Mononuclear cell (primary cell): ENCODE data around the gene ZNF428. TPM values are rescaled to one million over a fixed set of nuclear protein-coding genes. Genes with fewer than 3 reads are reported as not detected.
A peak's percentile ranks its signal among the peaks of the same experiment; 100 is the strongest.

ENCODE experiments used
- H3K27me3 ChIP-seq: 2 replicates; pipeline ENCODE4 v1.6.0; 2011; ENCODE audit warnings: low read length, control low read depth; ENCODE audit not compliant: insufficient read depth
- H3K4me1 ChIP-seq: 2 replicates; pipeline ENCODE4 v1.5.1; 2011; ENCODE audit warnings: mild to moderate bottlenecking, low read length, control low read depth; ENCODE audit not compliant: insufficient read depth
- H3K4me3 ChIP-seq: 2 replicates; pipeline ENCODE4 v1.5.1; 2011; ENCODE audit warnings: mild to moderate bottlenecking, low read length, moderate library complexity
- H3K9me3 ChIP-seq: 2 replicates; pipeline ENCODE4 v1.5.1; 2011; ENCODE audit warnings: low read depth, mild to moderate bottlenecking, control low read depth, low read length
- total RNA-seq: library from RNA; depleted of rRNA; stranded (reverse); fragments of >200 nt; gene quantifications from one replicate; pipeline ENCODE4 v1.2.3, GENCODE V29; 2012

The ZNF428 gene
- total RNA-seq, 1 donor: 22.5 TPM

DNA sequence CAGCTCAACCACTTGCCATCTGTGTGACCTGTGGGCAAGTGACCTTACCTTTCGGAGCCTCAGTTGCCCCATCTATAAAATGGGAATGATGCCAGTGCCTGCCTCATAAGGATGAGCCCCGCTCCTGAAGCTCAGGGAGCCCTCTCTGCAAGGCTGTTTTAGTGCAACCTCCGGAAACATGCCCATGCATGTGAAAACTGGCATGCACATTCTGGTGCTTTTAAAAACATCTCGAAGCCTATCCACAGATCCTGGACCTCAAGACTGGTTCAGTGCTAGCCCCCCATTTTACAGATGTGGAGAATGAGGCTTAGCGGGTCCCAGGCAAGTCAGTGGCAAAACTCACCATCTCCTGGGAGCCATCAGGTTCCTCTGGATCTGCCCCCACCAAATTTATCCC is 14.6 kb upstream of the ZNF428 start:
- no peaks in the 10 kb centered on the region for H3K9me3 ChIP-seq
- H3K27me3 ChIP-seq: peaks cover 25% of the 10 kb centered on the region
- H3K4me1 ChIP-seq: peaks cover 8% of the 10 kb centered on the region
- no peak overlapping the region for H3K4me3 ChIP-seq

DNA sequence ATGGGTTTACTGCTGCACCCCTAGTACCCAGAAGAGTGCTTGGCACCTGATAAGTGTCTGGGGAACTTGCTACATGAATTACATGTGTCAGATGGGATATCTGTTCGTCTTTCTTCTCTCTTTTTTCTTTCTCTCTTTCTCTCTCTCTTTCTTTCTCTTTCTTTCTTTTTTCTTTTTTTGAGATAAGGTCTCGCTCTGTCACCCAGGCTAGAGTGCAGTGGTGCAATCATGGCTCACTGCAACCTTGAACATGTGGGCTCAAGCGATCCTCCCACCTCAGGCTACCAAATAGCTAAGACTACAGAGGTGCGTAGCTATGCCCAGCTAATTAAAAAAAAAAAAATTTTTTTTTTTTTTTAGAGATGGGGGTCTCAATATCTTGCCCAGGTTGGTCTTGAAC is 14.1 kb upstream of the ZNF428 start:
- Histone ChIP-seq H3K9me3 (no peaks in the 10 kb centered on the region), H3K4me3 (no peak overlapping the region), H3K27me3 (peaks cover 20% of the 10 kb centered on the region), H3K4me1 (peaks cover 3% of the 10 kb centered on the region)

GRCh38 chr19:43631491-43631890 is 12.1 kb upstream of the ZNF428 start:
- Histone ChIP-seq H3K9me3 (no peaks in the 10 kb centered on the region), H3K27me3 (peaks cover 3% of the 10 kb centered on the region), H3K4me3 (no peak overlapping the region), H3K4me1 (no peaks in the 10 kb centered on the region)

GRCh38 chr19:43628646-43629326 is 9.4 kb upstream of the ZNF428 start:
- Histone ChIP-seq H3K4me3 (no peak overlapping the region), H3K4me1 (peaks cover 3% of the 10 kb centered on the region), H3K27me3 (no peaks in the 10 kb centered on the region), H3K9me3 (no peaks in the 10 kb centered on the region)

- Histone ChIP-seq H3K4me1 (peaks cover 3% of the 10 kb centered on the region), H3K4me3 (no peak overlapping the region), H3K27me3 (no peaks in the 10 kb centered on the region), H3K9me3 (no peaks in the 10 kb centered on the region)
These were observed 7.4 kb upstream of the ZNF428 start for GRCh38 chr19:43626838-43627237.

DNA sequence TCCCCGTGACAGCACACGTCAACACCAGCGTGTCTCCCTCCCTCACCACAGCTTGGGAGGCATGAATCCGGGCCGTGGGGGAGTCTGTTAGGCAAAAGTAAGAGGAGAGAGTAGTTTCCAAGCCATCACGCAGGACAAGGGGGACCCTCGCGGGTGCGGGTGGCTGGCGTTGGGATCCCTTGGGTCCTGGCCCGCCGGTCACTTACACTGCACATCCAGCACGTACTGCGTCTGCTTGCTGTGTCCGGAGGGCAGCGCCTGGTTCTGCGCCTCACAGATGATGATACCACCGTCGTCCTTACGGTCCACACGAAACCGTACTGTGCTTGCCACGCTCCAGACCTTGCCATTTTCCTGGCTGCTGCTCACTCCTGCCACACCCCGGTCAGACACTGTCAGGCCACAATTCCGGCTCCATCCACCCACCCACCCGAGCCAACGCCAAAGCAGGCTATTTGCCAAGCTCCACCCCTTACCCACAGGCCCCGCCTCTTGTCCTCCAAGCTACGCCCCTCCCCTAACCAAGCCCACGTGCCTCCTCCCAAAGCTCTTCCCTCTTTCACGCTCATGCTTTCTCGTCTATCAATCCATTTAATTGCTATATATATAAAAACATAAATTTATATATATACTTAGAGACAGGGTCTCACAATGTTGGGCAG is 6.6 kb upstream of the ZNF428 start:
- no peak overlapping the region for H3K4me3 ChIP-seq
- H3K27me3 ChIP-seq: no peaks in the 10 kb centered on the region
- no peaks in the 10 kb centered on the region for H3K9me3 ChIP-seq
- peaks cover 3% of the 10 kb centered on the region for H3K4me1 ChIP-seq

- Histone ChIP-seq H3K4me1 (peaks cover 13% of the 10 kb centered on the region), H3K9me3 (no peaks in the 10 kb centered on the region), H3K27me3 (no peaks in the 10 kb centered on the region), H3K4me3 (no peak overlapping the region)
These were observed 5.5 kb upstream of the ZNF428 start for GRCh38 chr19:43624933-43625332.

GRCh38 chr19:43623889-43624670 is 4.7 kb upstream of the ZNF428 start:
- H3K9me3 ChIP-seq: no peaks in the 10 kb centered on the region
- H3K4me1 ChIP-seq: peaks cover 13% of the 10 kb centered on the region
- no peaks in the 10 kb centered on the region for H3K27me3 ChIP-seq
- H3K4me3 ChIP-seq: no peak overlapping the region

GRCh38 chr19:43622956-43623355 is 3.5 kb upstream of the ZNF428 start:
- H3K27me3 ChIP-seq: no peaks in the 10 kb centered on the region
- H3K9me3 ChIP-seq: no peaks in the 10 kb centered on the region
- no peak overlapping the region for H3K4me3 ChIP-seq
- H3K4me1 ChIP-seq: peaks cover 22% of the 10 kb centered on the region

- peaks cover 22% of the 10 kb centered on the region for H3K4me1 ChIP-seq
- no peaks in the 10 kb centered on the region for H3K27me3 ChIP-seq
These were observed 2.6 kb upstream of the ZNF428 start for GRCh38 chr19:43622070-43622469.

DNA sequence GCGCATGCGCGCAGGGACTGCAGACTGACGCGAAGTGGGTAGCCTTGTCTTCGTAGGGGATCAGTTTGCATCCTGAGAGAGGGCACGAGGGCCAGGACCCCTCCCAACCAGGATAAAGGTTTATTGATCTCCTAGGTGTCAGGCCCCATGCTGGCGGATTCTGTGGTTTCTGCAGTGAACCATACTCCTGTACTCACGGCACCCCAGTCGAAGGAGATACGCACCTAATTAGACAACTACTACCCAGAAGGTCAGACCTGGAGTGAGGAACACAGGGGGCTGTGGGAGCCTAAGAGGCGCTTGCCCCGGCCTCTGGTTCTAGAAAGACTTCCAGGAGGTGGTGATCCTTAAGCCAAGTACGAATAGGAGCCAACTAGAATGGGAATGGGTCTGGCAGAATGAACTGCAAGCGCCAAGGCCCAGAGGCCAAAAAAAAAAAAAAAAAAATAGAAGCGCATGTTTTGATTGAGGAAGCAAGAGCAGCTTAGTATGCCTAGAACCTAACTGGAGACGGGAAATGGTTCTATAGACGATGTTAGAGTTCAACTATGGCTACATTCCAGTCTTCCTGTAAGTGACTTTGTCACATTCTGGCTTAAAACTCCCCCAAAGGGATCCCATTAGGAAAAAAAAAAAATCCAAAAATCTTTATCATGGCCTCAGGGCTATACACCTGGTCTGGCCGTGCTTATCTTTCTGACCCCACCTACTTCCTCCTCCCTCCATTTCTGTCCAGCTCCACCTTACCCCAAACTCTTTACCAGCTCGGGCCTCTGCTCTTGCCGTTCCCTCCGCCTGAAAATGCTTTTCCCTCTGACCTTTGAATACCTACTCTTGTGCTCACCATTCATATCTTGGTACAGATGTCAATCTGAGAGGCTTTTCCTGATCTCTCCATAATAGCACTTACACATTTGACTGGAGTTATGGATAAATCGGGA is 902 bp upstream of the ZNF428 start:
- no peaks in the 10 kb centered on the region for H3K27me3 ChIP-seq
- no peaks in the 10 kb centered on the region for H3K9me3 ChIP-seq
- peak overlapping the region; percentile 75 for H3K4me3 ChIP-seq
- peaks cover 22% of the 10 kb centered on the region for H3K4me1 ChIP-seq

More at GRCh38 chr19:43622070-43622469, 2.6 kb upstream of the ZNF428 start:
- Histone ChIP-seq H3K9me3 (no peaks in the 10 kb centered on the region), H3K4me3 (no peak overlapping the region)

DNA sequence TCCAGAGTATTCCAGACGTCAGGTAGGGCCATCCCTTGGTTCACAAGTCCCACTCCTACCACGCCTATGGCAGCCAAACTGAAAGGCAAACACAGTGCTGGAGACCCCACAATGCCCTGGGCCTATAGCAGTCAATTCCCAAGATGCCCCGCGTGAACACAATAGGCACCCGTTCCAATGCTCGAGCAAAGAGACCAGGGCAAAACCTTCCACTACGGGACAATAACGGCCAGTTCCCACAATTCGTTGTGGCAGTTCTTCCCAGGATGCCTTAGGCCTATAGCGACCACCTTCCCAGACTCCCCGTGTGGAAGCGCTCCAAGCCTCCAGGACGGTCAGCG is 538 bp downstream of the ZNF428 start:
- H3K27me3 ChIP-seq: no peaks in the 10 kb centered on the region

DNA sequence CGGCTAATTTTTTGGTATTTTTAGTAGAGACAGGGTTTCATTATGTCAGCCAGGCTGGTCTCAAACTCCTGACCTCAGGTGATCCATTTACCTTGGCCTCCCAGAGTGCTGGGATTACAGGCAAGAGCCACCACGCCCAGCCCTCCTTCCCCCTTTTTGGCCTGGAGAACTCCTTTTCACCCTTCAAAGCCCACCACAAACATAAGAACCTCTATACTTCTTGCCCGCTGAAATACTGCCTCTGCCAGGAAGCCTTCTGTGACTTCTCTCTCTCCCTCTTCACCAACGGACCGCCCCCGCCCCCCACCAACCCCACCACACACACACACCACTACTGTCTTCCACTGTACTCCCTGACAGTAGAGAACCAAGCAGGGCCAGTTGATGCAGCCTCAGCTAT is 2.5 kb downstream of the ZNF428 start:
- H3K4me3 ChIP-seq: no peak overlapping the region
- no peaks in the 10 kb centered on the region for H3K9me3 ChIP-seq
- H3K4me1 ChIP-seq: peaks cover 18% of the 10 kb centered on the region
- no peaks in the 10 kb centered on the region for H3K27me3 ChIP-seq

More for the DNA sequence above, 538 bp downstream of the ZNF428 start:
- Histone ChIP-seq H3K9me3 (no peaks in the 10 kb centered on the region), H3K4me1 (peaks cover 18% of the 10 kb centered on the region), H3K4me3 (peak overlapping the region; percentile 75)

DNA sequence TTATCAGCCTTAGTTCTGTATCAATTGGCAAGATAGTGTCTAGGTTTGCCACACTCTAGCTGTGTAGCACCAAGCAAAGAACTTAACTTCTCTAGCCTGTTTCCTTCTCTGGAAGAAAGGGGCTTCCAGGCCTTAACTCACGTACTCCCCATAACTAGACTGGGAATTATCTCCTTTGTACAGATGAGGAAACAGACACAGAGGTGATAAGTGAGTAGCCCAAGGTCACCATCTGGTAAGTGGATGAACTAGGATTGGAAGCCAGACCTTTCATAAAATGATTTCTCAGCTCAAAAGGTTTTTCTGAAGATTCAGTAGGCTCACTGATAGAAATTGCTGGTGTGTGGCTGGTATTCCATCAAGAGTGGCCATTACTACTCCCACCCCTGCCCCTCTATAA is 3.1 kb downstream of the ZNF428 start:
- Histone ChIP-seq H3K27me3 (no peaks in the 10 kb centered on the region), H3K4me1 (peaks cover 18% of the 10 kb centered on the region), H3K4me3 (no peak overlapping the region), H3K9me3 (no peaks in the 10 kb centered on the region)
